Effector memory CD4-positive, alpha-beta T cell (primary cell): ENCODE measurements around the gene RNF187.

ENCODE experiments used
- DNase-seq, 3 donors: peaks; one replicate each; pipeline ENCODE4 v3.0.0-alpha.2; 2020
- H3K27ac ChIP-seq: 2 replicates; pipeline ENCODE4 v1.7.0; 2013; ENCODE audit warnings: mild to moderate bottlenecking, low read length, moderate library complexity; ENCODE audit not compliant: insufficient read depth, poor library complexity, severe bottlenecking
- H3K27me3 ChIP-seq: replicated peaks from 2 replicates; pipeline ENCODE4 v1.7.0; 2013; ENCODE audit warnings: mild to moderate bottlenecking, low read length; ENCODE audit not compliant: insufficient read depth, control insufficient read depth, poor library complexity, severe bottlenecking
- H3K36me3 ChIP-seq: 2 replicates; pipeline ENCODE4 v1.7.0; 2013; ENCODE audit warnings: mild to moderate bottlenecking, low read length, moderate library complexity; ENCODE audit not compliant: control insufficient read depth, insufficient read depth
- H3K4me1 ChIP-seq: 2 replicates; pipeline ENCODE4 v1.7.0; 2013; ENCODE audit warnings: low read length, mild to moderate bottlenecking; ENCODE audit not compliant: control insufficient read depth, insufficient read depth, poor library complexity, severe bottlenecking
- H3K4me3 ChIP-seq: 2 replicates; pipeline ENCODE4 v1.7.0; 2013; ENCODE audit warnings: low read length, low read depth, mild to moderate bottlenecking; ENCODE audit not compliant: insufficient read depth, poor library complexity, severe bottlenecking
- H3K9me3 ChIP-seq: 2 replicates; pipeline ENCODE4 v1.7.0; 2013; ENCODE audit warnings: mild to moderate bottlenecking, low read length, moderate library complexity; ENCODE audit not compliant: control insufficient read depth

The RNF187 gene

DNA sequence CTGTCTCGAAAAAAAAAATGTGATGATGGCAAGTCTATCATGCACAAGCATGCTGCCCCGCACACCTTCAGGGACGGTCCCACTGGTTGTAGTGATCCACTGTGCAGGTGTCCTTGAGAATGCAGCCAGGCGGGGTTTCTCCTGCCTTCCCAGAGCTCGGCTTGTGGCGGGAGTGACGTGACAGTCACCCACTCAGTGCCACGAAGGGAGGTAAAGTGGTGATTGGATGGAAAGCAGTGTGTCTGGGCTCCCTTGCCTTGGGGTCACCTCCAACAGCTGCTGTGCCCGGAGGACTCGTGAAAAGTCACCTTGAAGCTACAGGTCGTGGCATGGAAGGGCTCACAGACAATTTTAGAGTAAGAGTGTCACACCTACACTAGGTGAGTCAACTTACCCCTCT lies 37.0 kb upstream of the RNF187 start:
- H3K4me1 ChIP-seq: peaks cover 12% of the 10 kb centered on the region
- H3K27me3 ChIP-seq: peaks cover 12% of the 10 kb centered on the region
- no peak overlapping the region for H3K4me3 ChIP-seq
- H3K27ac ChIP-seq: no peak overlapping the region
- H3K36me3 ChIP-seq: no peaks in the 10 kb centered on the region
- no peaks in the 10 kb centered on the region for H3K9me3 ChIP-seq
- no peak for DNase-seq

DNA sequence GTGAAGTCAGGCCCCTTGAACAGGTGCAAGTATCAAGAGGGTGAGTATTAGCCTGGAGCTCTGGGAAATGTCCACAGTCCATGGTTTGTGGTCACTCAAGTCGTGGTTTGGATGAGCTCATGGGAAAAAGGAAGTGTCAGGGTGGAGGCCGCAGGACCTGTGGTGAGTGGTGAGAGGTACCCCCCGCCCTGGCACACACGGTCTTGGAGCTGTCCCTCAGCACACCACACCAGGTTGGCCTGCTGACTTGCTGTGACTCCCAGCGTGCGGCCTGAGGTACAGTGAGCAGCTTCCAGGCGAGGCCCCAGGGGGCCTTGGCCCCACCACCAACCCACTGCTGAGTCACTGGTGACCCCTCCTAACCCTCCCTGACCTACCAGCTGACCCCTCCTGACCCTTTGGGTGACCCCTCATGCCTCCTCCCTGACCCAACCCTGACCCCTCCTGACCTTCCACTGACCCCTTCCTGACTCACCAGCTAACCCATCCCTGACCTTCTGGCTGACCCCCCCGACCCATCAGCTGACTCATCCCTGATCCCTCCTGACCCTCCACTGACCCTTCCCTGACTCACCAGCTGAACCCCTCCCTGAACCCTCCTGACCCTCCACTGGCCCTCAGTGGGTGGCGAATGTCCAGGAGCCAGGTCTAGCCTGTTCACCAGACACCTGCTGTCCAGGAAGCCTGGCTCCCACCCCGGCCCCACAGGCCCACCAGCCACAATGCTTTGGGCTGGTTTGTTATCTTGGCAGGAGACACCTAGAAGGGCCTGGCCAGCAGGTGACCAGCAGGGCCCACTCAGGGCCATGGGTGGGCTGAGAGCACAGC lies 34.8 kb upstream of the RNF187 start:
- H3K9me3 ChIP-seq: no peaks in the 10 kb centered on the region
- DNase-seq: no peak
- H3K36me3 ChIP-seq: no peaks in the 10 kb centered on the region
- no peaks in the 10 kb centered on the region for H3K27me3 ChIP-seq
- peaks cover 9% of the 10 kb centered on the region for H3K4me1 ChIP-seq
- no peak overlapping the region for H3K27ac ChIP-seq
- H3K4me3 ChIP-seq: no peak overlapping the region

DNA sequence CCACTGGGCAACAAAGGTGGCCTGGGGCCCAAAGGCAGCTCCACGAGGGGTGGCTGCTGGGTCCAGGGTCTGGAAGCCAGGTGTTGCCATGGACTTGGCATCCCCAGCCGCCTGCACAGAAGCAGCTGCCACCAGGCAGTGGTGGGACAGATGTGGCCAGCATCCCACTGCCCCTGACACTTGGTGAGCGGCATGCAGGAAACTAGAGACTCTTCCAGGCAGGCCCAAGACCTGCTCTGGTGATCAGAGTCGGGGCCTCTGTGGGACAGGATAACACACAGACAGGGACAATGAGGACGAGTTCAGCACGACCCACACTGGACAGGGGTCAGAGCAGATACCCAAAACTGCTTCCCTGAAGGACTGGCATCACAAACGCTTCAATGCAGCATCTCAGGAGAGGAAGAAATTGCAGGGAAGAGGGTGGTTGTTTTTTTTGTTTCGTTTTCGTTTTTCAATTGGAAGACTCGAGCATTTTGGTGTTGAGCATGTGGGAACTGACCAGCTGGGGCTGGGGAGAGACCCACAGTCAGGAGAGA lies 34.1 kb upstream of the RNF187 start:
- H3K36me3 ChIP-seq: no peaks in the 10 kb centered on the region
- no peak for DNase-seq
- H3K4me1 ChIP-seq: peaks cover 13% of the 10 kb centered on the region
- no peak overlapping the region for H3K27ac ChIP-seq
- no peak overlapping the region for H3K4me3 ChIP-seq
- H3K9me3 ChIP-seq: no peaks in the 10 kb centered on the region
- no peaks in the 10 kb centered on the region for H3K27me3 ChIP-seq

DNA sequence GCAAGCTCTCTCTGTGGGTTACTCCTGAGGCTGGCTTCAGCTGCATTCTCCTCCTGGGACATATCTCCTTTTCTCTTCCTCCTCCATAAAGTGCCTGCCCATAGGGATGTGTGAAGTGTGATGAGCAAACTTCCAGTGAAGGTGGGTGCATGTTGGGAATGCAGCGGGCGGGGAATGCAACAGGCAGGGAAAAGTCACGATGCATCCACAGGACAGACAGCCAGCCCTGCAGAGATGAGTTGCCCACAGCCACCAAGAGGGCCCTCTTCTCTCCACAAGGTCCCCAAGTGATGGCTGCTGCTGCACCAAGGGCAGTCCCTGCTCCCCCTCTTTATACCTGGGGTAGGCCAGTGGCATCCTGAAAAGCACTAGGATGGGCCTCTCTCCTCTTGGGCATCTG lies 33.6 kb upstream of the RNF187 start:
- H3K4me3 ChIP-seq: no peak overlapping the region
- H3K27me3 ChIP-seq: no peaks in the 10 kb centered on the region
- no peak for DNase-seq
- H3K4me1 ChIP-seq: peaks cover 17% of the 10 kb centered on the region
- no peak overlapping the region for H3K27ac ChIP-seq
- no peaks in the 10 kb centered on the region for H3K9me3 ChIP-seq
- no peaks in the 10 kb centered on the region for H3K36me3 ChIP-seq

DNA sequence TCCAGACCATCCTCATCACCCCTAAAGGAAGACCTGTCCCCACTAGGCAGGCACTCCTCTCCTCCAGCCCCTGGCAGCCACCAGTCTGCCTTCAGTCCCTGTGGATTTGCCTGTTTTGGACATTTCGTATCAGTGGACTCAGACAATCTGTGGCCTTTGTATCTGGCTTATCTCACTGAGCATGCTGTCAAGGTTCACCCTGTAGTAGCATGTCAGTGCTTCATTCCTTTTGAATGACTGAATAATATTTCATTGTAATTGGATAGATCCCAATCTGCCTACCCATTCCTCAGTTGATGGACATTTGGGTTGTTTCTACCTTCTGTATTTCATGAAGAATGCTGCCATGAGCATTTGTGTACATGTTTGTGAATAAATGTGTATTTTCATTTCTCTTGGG lies 32.9 kb upstream of the RNF187 start:
- H3K4me3 ChIP-seq: no peak overlapping the region
- H3K27ac ChIP-seq: no peak overlapping the region
- no peaks in the 10 kb centered on the region for H3K27me3 ChIP-seq
- no peak for DNase-seq
- peaks cover 19% of the 10 kb centered on the region for H3K4me1 ChIP-seq
- no peaks in the 10 kb centered on the region for H3K36me3 ChIP-seq
- H3K9me3 ChIP-seq: no peaks in the 10 kb centered on the region

DNA sequence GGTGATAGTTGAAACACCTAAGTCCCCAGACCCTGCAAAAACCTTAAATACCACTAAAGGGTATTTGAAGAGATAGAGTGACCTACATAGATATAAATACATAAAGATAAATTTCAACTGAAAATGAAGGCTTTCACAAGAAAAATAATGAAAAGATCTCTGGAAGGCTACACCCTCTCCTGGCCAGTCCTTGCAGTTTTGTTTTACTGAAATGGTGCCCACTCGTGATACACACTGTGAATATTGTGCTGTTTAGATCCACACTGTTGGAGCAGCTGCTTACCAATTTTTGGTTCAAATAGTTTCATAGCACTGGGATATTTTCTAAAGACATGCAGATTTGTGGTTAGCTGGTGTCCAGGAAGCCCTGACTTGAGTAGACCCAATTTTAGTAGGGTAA lies 31.5 kb upstream of the RNF187 start:
- Histone ChIP-seq H3K4me3 (no peak overlapping the region), H3K36me3 (no peaks in the 10 kb centered on the region), H3K4me1 (peaks cover 24% of the 10 kb centered on the region), H3K27ac (no peak overlapping the region), H3K9me3 (no peaks in the 10 kb centered on the region), H3K27me3 (no peaks in the 10 kb centered on the region)
- no peak for DNase-seq

DNA sequence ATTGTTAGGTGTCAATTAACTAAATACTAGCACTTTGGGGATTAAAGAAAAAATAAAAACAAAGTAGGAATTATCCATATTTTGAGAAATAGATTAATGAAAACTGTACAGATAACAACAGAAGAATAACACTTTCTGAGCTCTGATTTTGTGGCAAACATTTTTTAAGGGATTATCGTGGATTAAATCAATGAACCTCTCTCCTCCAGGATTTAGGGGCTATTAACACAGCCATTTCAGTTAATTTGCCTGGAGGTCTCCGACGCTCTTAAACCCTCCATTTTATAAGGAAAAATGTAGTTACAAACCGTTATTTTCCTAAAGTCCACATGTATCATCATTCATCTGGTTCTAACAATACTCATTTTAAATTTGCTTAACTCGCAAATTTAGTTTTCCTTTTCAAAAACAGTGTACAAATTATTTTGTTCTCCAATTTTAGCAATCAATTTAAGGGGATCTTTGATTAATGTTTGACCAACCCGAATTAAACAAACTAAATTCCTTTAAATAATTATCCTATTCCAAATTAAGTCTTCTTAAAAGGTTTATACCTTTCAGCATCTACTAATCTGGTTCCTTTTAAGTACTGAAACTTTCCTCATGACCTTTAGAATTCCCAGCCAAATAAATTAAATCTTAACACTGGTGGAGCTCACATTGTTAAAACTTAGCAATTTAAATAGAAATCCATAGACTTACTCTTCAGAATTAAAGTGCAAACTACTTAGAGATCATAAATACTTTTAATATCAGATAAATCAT lies 30.7 kb upstream of the RNF187 start:
- Histone ChIP-seq H3K4me3 (no peak overlapping the region), H3K9me3 (no peaks in the 10 kb centered on the region), H3K27me3 (no peaks in the 10 kb centered on the region), H3K27ac (peak overlapping the region; percentile 87), H3K36me3 (no peaks in the 10 kb centered on the region), H3K4me1 (peaks cover 24% of the 10 kb centered on the region)
- DNase-seq: no peak

DNA sequence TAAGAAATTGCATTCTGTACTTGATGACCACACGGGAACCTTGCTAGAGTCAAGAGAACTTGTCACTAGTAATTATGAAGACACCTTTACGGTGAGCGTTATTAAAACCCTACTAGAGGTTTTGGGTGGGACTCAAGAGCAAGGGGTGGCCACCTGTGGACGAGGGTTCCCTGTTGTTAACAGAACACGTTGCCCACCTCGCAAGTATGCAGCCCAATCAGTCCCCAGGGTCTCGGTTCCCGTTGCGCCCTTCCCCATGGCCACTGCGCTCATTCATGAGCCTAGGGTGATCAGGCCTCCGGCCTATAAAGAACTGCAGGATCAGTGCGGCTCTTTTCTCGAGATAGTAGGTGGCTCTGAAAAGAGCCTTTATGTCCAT lies 30.2 kb upstream of the RNF187 start:
- H3K4me1 ChIP-seq: peaks cover 24% of the 10 kb centered on the region
- peak overlapping the region; percentile 55 for H3K4me3 ChIP-seq
- no peaks in the 10 kb centered on the region for H3K36me3 ChIP-seq
- no peaks in the 10 kb centered on the region for H3K27me3 ChIP-seq
- no peak for DNase-seq
- no peaks in the 10 kb centered on the region for H3K9me3 ChIP-seq
- H3K27ac ChIP-seq: peak overlapping the region; percentile 87

DNA sequence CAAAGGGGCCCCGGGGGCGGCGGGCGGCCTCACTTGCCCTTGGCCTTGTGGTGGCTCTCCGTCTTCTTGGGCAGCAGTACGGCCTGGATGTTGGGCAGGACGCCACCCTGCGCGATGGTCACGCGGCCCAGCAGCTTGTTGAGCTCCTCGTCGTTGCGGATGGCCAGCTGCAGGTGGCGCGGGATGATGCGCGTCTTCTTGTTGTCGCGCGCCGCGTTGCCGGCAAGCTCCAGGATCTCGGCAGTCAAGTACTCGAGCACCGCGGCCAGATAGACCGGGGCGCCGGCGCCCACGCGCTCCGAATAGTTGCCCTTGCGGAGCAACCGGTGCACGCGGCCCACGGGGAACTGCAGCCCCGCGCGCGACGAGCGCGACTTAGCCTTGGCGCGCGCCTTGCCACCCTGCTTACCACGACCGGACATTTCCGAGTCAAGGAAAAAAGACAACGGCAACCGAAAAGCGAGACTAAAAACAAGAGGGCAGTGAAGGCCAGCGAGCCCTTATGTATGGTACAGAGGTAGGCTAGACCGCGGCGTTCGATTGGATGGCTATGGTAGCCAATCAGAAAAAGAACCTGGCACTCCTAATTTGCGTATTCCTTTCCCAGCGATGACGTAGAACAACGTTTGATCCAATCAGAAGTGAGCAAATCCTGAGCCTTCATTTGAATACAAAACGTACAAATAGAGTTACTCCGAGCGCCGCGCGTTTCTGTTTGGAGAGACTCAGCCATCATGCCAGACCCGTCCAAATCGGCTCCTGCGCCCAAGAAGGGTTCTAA lies 29.6 kb upstream of the RNF187 start:
- peak; percentile 78 to 85 (median 79) for DNase-seq
- Histone ChIP-seq H3K27me3 (no peaks in the 10 kb centered on the region), H3K27ac (peak overlapping the region; percentile 87)

More for the DNA sequence above, 29.6 kb upstream of the RNF187 start:
- Histone ChIP-seq H3K36me3 (no peaks in the 10 kb centered on the region), H3K9me3 (no peaks in the 10 kb centered on the region), H3K4me1 (peaks cover 24% of the 10 kb centered on the region), H3K4me3 (peak overlapping the region; percentile 55)
